NCI-H2029 (cell line): Measurements from ENCODE around the gene ANK3.

ENCODE experiments used
- DNase-seq: peaks from one replicate; lab custom pipeline; 2025; lab: John Stamatoyannopoulos, UW

Gene ANK3

GRCh38 chr10:59976909-59977308 is 412.8 kb downstream of the ANK3 start:
- DNase-seq: no peak
